ENCODE results near the gene C19orf44.

Gene C19orf44

DNA sequence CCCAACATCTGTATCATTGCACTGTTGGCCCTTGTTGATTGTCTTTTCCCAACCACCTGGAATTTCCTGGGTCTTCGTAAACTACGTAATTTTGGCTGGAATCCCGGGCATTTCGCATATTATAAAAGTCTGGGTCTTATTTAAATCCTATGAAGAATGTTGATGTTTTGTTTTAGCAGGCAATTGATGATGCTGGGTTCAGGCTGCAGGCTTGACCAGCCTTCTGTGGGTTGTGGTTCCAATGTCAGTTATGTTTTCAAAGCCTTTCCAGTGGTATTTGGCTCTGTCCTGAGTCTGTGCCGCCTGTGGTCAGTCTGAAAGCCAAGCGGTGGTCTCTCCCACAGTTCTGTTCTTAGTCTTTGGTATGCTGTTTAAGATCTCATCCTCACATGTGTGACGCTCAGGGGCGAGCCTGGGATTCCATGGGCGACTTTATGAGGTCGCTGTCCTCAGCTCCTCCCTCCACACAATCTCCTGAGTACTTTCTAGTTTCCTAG is 63.6 kb downstream of the C19orf44 start:
- TF ChIP-seq, protein P1, sequence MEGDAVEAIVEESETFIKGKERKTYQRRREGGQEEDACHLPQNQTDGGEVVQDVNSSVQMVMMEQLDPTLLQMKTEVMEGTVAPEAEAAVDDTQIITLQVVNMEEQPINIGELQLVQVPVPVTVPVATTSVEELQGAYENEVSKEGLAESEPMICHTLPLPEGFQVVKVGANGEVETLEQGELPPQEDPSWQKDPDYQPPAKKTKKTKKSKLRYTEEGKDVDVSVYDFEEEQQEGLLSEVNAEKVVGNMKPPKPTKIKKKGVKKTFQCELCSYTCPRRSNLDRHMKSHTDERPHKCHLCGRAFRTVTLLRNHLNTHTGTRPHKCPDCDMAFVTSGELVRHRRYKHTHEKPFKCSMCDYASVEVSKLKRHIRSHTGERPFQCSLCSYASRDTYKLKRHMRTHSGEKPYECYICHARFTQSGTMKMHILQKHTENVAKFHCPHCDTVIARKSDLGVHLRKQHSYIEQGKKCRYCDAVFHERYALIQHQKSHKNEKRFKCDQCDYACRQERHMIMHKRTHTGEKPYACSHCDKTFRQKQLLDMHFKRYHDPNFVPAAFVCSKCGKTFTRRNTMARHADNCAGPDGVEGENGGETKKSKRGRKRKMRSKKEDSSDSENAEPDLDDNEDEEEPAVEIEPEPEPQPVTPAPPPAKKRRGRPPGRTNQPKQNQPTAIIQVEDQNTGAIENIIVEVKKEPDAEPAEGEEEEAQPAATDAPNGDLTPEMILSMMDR (IDR thresholded peaks at IDR 0.05; ENCODE audit: low read depth, low read length, poor library complexity, severe bottlenecking), result no peak
- no peak for TF ChIP-seq EZH2phosphoT487 (IDR thresholded peaks at IDR 0.05; ENCODE audit: borderline replicate concordance, low read length)
- Histone ChIP-seq H3K36me3 (ENCODE audit: control insufficient read depth, low read length) (peaks cover 65% of the 10 kb centered on the region), H3K4me3 (ENCODE audit: low read length) (no peak overlapping the region), H3K4me2 (ENCODE audit: low read length) (no peak overlapping the region), H3K9me2 (replicated peaks; ENCODE audit: control insufficient read depth, low read length) (no peaks in the 10 kb centered on the region), H3K27ac (ENCODE audit: low read depth, low read length) (no peak overlapping the region), H4K20me1 (ENCODE audit: control insufficient read depth, insufficient read depth, low read depth, low read length) (no peaks in the 10 kb centered on the region), H3F3A (ENCODE audit: control insufficient read depth, insufficient read depth) (no peaks in the 10 kb centered on the region), H3K79me2 (ENCODE audit: control insufficient read depth, low read length) (peaks cover 1% of the 10 kb centered on the region), H3K27me3 (ENCODE audit: control insufficient read depth, low read length) (no peaks in the 10 kb centered on the region), H3K9me3 (ENCODE audit: control insufficient read depth, insufficient read depth, low read length) (no peaks in the 10 kb centered on the region), H3K4me1 (ENCODE audit: control insufficient read depth, low read length) (no peaks in the 10 kb centered on the region)

DNA sequence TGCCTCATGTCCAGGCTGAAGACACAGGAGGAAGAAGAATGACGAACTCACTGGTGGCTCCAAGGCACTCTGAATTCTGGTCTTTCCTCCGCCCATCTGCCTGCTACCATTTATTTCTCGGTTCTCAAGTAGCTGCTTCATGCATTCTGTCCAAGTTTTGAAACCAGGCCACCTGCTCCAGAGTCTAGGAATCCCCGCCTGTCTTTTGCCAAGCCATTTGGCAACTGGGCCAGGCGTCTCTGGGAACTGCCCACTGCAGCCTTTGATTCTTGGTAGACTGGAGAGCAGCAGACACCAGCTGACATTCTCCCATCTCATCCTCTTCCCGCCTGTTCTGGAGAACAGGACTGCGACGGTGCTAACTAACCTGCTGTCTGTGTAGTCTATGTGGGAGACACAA is 65.2 kb downstream of the C19orf44 start:
- Histone ChIP-seq H3K4me3 (ENCODE audit: low read length) (no peak overlapping the region), H4K20me1 (ENCODE audit: control insufficient read depth, insufficient read depth, low read depth, low read length) (no peaks in the 10 kb centered on the region), H3K9me2 (replicated peaks; ENCODE audit: control insufficient read depth, low read length) (no peaks in the 10 kb centered on the region), H3K79me2 (ENCODE audit: control insufficient read depth, low read length) (peaks cover 2% of the 10 kb centered on the region; the same call in 1 of the 2 replicates), H3K36me3 (ENCODE audit: control insufficient read depth, low read length) (peaks cover 63% of the 10 kb centered on the region), H3K4me1 (ENCODE audit: control insufficient read depth, low read length) (no peaks in the 10 kb centered on the region), H3K27ac (ENCODE audit: low read depth, low read length) (no peak overlapping the region), H3F3A (ENCODE audit: control insufficient read depth, insufficient read depth) (no peaks in the 10 kb centered on the region), H3K27me3 (ENCODE audit: control insufficient read depth, low read length) (no peaks in the 10 kb centered on the region), H3K4me2 (ENCODE audit: low read length) (no peak overlapping the region), H3K9me3 (ENCODE audit: control insufficient read depth, insufficient read depth, low read length) (no peaks in the 10 kb centered on the region)
- TF ChIP-seq EZH2phosphoT487 (IDR thresholded peaks at IDR 0.05; ENCODE audit: borderline replicate concordance, low read length), result no peak
- TF ChIP-seq, protein P1 (IDR thresholded peaks at IDR 0.05; ENCODE audit: low read depth, low read length, poor library complexity, severe bottlenecking), result no peak

DNA sequence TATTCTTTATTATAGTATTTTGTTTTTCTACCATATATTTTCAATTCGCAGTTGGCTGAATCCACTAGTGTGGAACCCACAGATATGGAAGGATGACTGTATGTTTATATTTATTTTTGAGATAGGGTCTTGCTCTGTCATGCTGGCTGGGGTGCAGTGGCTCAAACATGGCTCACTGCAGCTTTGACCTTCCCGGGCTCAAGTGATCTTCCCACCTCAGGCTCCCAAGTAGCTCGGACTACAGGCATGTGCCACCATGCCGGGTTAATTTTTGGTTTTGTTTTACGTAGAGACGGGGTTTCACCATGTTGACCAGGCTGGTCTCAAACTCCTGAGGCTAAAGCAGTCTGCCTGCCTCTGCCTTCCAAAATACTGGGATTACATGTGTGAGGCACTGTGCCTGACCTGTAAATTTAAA is 66.4 kb downstream of the C19orf44 start:
- Histone ChIP-seq H3K4me3 (ENCODE audit: low read length) (no peak overlapping the region), H3K4me2 (ENCODE audit: low read length) (no peak overlapping the region), H4K20me1 (ENCODE audit: control insufficient read depth, insufficient read depth, low read depth, low read length) (no peaks in the 10 kb centered on the region), H3K27ac (ENCODE audit: low read depth, low read length) (no peak overlapping the region), H3K27me3 (ENCODE audit: control insufficient read depth, low read length) (no peaks in the 10 kb centered on the region), H3K9me2 (replicated peaks; ENCODE audit: control insufficient read depth, low read length) (no peaks in the 10 kb centered on the region), H3K4me1 (ENCODE audit: control insufficient read depth, low read length) (no peaks in the 10 kb centered on the region), H3K9me3 (ENCODE audit: control insufficient read depth, insufficient read depth, low read length) (no peaks in the 10 kb centered on the region), H3F3A (ENCODE audit: control insufficient read depth, insufficient read depth) (no peaks in the 10 kb centered on the region), H3K36me3 (ENCODE audit: control insufficient read depth, low read length) (peaks cover 67% of the 10 kb centered on the region), H3K79me2 (ENCODE audit: control insufficient read depth, low read length) (peaks cover 2% of the 10 kb centered on the region; the same call in 1 of the 2 replicates)
- TF ChIP-seq, protein P1 (IDR thresholded peaks at IDR 0.05; ENCODE audit: low read depth, low read length, poor library complexity, severe bottlenecking), result no peak
- no peak for TF ChIP-seq EZH2phosphoT487 (IDR thresholded peaks at IDR 0.05; ENCODE audit: borderline replicate concordance, low read length)

Measured in DOHH2 (cell line).